Activated CD8-positive, alpha-beta memory T cell treated with anti-CD3 and anti-CD28 coated beads for 24 hours (primary cell): Measurements from ENCODE around the gene OR10X1.

ENCODE experiments used
- DNase-seq: peaks from one replicate; pipeline ENCODE4 v3.0.0-alpha.2; 2020

The OR10X1 gene

GRCh38 chr1:158579733-158580132 is at the start of gene OR10X1:
Gene OR10X1, minus strand, starts transcription at chr1:158579899. Its CDS starts 0 bp downstream, at chr1:158579899.
- DNase-seq = no peak

GRCh38 chr1:158613764-158614163 is 34.1 kb upstream of the OR10X1 start:
- no peak for DNase-seq

- no peak for DNase-seq
Observed at GRCh38 chr1:158611916-158612315, 32.2 kb upstream of the OR10X1 start.

- no peak for DNase-seq
Observed at GRCh38 chr1:158607296-158607695, 27.6 kb upstream of the OR10X1 start.

- no peak for DNase-seq
Observed at GRCh38 chr1:158604968-158605367, 25.3 kb upstream of the OR10X1 start, which contains the start of gene OR10Z1. Gene OR10Z1, plus strand, starts transcription at chr1:158605268. Its CDS starts 1,171 bp downstream, at chr1:158606439.

- DNase-seq = no peak
Observed at GRCh38 chr1:158600735-158601134, 21.0 kb upstream of the OR10X1 start.

GRCh38 chr1:158586942-158587341 is 7.2 kb upstream of the OR10X1 start:
- DNase-seq = no peak

- no peak for DNase-seq
Observed at GRCh38 chr1:158583962-158584361, 4.3 kb upstream of the OR10X1 start.

- DNase-seq = no peak
Observed at GRCh38 chr1:158577561-158577960, 2.1 kb downstream of the OR10X1 start.

GRCh38 chr1:158572226-158572625 is 7.5 kb downstream of the OR10X1 start:
- no peak for DNase-seq

- no peak for DNase-seq
Observed at GRCh38 chr1:158570480-158570879, 9.2 kb downstream of the OR10X1 start, which contains the start of gene OR6P1. Gene OR6P1, minus strand, starts transcription at chr1:158570580. Its CDS starts 6,976 bp downstream, at chr1:158563604.

- no peak for DNase-seq
Observed at GRCh38 chr1:158564608-158565007, 15.1 kb downstream of the OR10X1 start.

GRCh38 chr1:158563853-158564252 is 15.8 kb downstream of the OR10X1 start:
- DNase-seq = no peak

GRCh38 chr1:158559696-158560095 is 20.0 kb downstream of the OR10X1 start:
- no peak for DNase-seq

GRCh38 chr1:158554352-158554751 is 25.3 kb downstream of the OR10X1 start, which contains the start of gene OR6Y1:
Gene OR6Y1, minus strand, starts transcription at chr1:158554405. Its CDS starts 6,300 bp downstream, at chr1:158548105.
- no peak for DNase-seq

- no peak for DNase-seq
Observed at GRCh38 chr1:158552296-158552695, 27.4 kb downstream of the OR10X1 start.

GRCh38 chr1:158547533-158547932 is 32.2 kb downstream of the OR10X1 start:
- no peak for DNase-seq

- no peak for DNase-seq
Observed at GRCh38 chr1:158537609-158538008, 42.1 kb downstream of the OR10X1 start.

- no peak for DNase-seq
Observed at GRCh38 chr1:158534496-158534895, 45.2 kb downstream of the OR10X1 start.
